ENCODE measurements around the gene RYR2.
A peak's percentile ranks its signal among the peaks of the same experiment; 100 is the strongest.

The RYR2 gene

GRCh38 chr1:237756304-237756967 is 714.5 kb downstream of the RYR2 start:
- DNase-seq: peak in 1 of 2 experiments; percentile 15

GRCh38 chr1:237759377-237759776 is 717.4 kb downstream of the RYR2 start:
- no peak for DNase-seq

GRCh38 chr1:237760951-237761350 is 719.0 kb downstream of the RYR2 start:
- no peak for DNase-seq

- no peak for DNase-seq
Measured at GRCh38 chr1:237763137-237763536, 721.2 kb downstream of the RYR2 start.

- no peak for DNase-seq
Measured at GRCh38 chr1:237763751-237764150, 721.8 kb downstream of the RYR2 start.

GRCh38 chr1:237769916-237770315 is 727.9 kb downstream of the RYR2 start:
- no peak for DNase-seq

GRCh38 chr1:237772009-237772408 is 730.0 kb downstream of the RYR2 start:
- no peak for DNase-seq

- DNase-seq: no peak
Measured at GRCh38 chr1:237774246-237774645, 732.3 kb downstream of the RYR2 start.

GRCh38 chr1:237779356-237779755 is 737.4 kb downstream of the RYR2 start:
- DNase-seq: no peak

- no peak for DNase-seq
Measured at GRCh38 chr1:237786066-237786719, 744.2 kb downstream of the RYR2 start.

GRCh38 chr1:237788069-237788468 is 746.1 kb downstream of the RYR2 start:
- DNase-seq: no peak

- DNase-seq: no peak
Measured at GRCh38 chr1:237789619-237790018, 747.6 kb downstream of the RYR2 start.

- DNase-seq: no peak
Measured at GRCh38 chr1:237791592-237791991, 749.6 kb downstream of the RYR2 start.

GRCh38 chr1:237792149-237792548 is 750.2 kb downstream of the RYR2 start:
- no peak for DNase-seq

- DNase-seq: no peak
Measured at GRCh38 chr1:237792726-237793125, 750.7 kb downstream of the RYR2 start.

- no peak for DNase-seq
Measured at GRCh38 chr1:237794071-237794470, 752.1 kb downstream of the RYR2 start.

GRCh38 chr1:237795558-237795957 is 753.6 kb downstream of the RYR2 start:
- DNase-seq: no peak

- peak; percentile 65 to 74 for DNase-seq
Measured at GRCh38 chr1:237799762-237800474, 757.9 kb downstream of the RYR2 start.

- DNase-seq: no peak
Measured at GRCh38 chr1:237804516-237804915, 762.5 kb downstream of the RYR2 start.

- no peak for DNase-seq
Measured at GRCh38 chr1:237809099-237809498, 767.1 kb downstream of the RYR2 start.

- no peak for DNase-seq
Measured at GRCh38 chr1:237811633-237812032, 769.6 kb downstream of the RYR2 start.

GRCh38 chr1:237812061-237812460 is 770.1 kb downstream of the RYR2 start:
- no peak for DNase-seq

GRCh38 chr1:237814319-237814924 is 772.4 kb downstream of the RYR2 start:
- peak; percentile 5 to 9 for DNase-seq

- no peak for DNase-seq
Measured at GRCh38 chr1:237817277-237817676, 775.3 kb downstream of the RYR2 start.
